HepG2 (cell line): ENCODE measurements around the gene ERICH6. TPM values are rescaled to one million over a fixed set of nuclear protein-coding genes. Genes with fewer than 3 reads are reported as not detected.

Experiments
- ATAC-seq: fragments of 200-7000 bp; cut with Tn5 transposase; 3 replicates; pipeline ENCODE4 v1.9.1; 2020; ENCODE audit warnings: mild to moderate bottlenecking, moderate library complexity
- BruUV-seq: library from RNA; stranded (reverse); fragments of 400-500 nt; replicated peaks from 2 replicates; lab custom pipeline; 2021; lab: Mats Ljungman, UMichigan
- CTCF ChIA-PET: fragments of 300-600 bp; formaldehyde crosslinking; extraction: SDS; loops from one replicate; lab custom pipeline; 2021; ENCODE audit warnings: low total read pairs, inconsistent platforms, low intra/inter-chr PET ratio; lab: Yijun Ruan, JAX
- POLR2A ChIA-PET: fragments of 350-600 bp; sonication (Branson Sonifier 250); formaldehyde crosslinking; loops from one replicate; lab custom pipeline; 2020; ENCODE audit warnings: antibody characterized with exemption, inconsistent platforms; lab: Yijun Ruan, JAX
- DNase-seq: peaks from one replicate; pipeline ENCODE4 v3.0.0-alpha.2; 2015; ENCODE audit warnings: low spot score
- FAIRE-seq: peaks from 3 replicates; lab custom pipeline; 2011; peaks lifted over from hg19 to GRCh38; lab: Jason Lieb, UNC
- H2AFZ ChIP-seq: one replicate; pipeline ENCODE4 v1.6.1; 2011; ENCODE audit warnings: low read length, inconsistent platforms
- H3K27ac ChIP-seq: fragments of 300-600 bp; 3 replicates; pipeline ENCODE4 v1.8.0; 2011; ENCODE audit warnings: mixed run types, mild to moderate bottlenecking, mixed read lengths, low read length, inconsistent platforms; ENCODE audit not compliant: insufficient read depth; ENCODE audit errors: extremely low read length
- H3K27me3 ChIP-seq, 2 experiments: fragments of 200-600 bp in 1 of 2; 2 replicates in 1 of 2; 3 replicates in 1 of 2; pipeline versions ENCODE4 v1.6.0 to v1.8.0; 2011; ENCODE audit warnings: low read length in 2 of 2, mild to moderate bottlenecking in 2 of 2, moderate library complexity in 2 of 2, inconsistent platforms in 1 of 2; ENCODE audit not compliant: insufficient read depth in 2 of 2, control insufficient read depth in 1 of 2
- H3K36me3 ChIP-seq, 2 experiments: fragments of 200-600 bp in 1 of 2; replicated peaks in 1 of 2; 2 replicates in 1 of 2; 3 replicates in 1 of 2; pipeline versions ENCODE4 v1.5.1 to v1.8.0; 2011; ENCODE audit warnings: low read length in 2 of 2, inconsistent platforms in 1 of 2; ENCODE audit not compliant: insufficient read depth in 2 of 2, control insufficient read depth in 1 of 2
- H3K4me1 ChIP-seq: 2 replicates; pipeline ENCODE4 v1.5.1; 2012; ENCODE audit warnings: low read length, inconsistent platforms; ENCODE audit not compliant: insufficient read depth
- H3K4me2 ChIP-seq: 2 replicates; pipeline ENCODE4 v1.6.0; 2011; ENCODE audit warnings: low read depth, low read length, inconsistent platforms
- H3K4me3 ChIP-seq, 3 experiments: fragments of 200-600 bp in 1 of 3; sonication (generic), shearing (Covaris generic) in 1 of 3; replicated peaks in 1 of 3; 2 replicates each; pipeline ENCODE4 v1.5.1; 2011 to 2016; ENCODE audit warnings: low read length in 3 of 3, inconsistent platforms in 2 of 3, low read depth in 2 of 3, mild to moderate bottlenecking in 2 of 3, control low read depth in 1 of 3, mixed read lengths in 1 of 3; ENCODE audit not compliant: insufficient read depth in 1 of 3
- H3K79me2 ChIP-seq: one replicate; pipeline ENCODE4 v1.6.1; 2011; ENCODE audit warnings: low read length, inconsistent platforms; ENCODE audit not compliant: insufficient read depth
- H3K9ac ChIP-seq: 2 replicates; pipeline ENCODE4 v1.6.0; 2011; ENCODE audit warnings: mild to moderate bottlenecking, low read depth, low read length, inconsistent platforms; ENCODE audit not compliant: insufficient read depth
- H3K9me3 ChIP-seq: 2 replicates; pipeline ENCODE4 v1.5.1; 2012; ENCODE audit warnings: mild to moderate bottlenecking, low read length
- H4K20me1 ChIP-seq: 2 replicates; pipeline ENCODE4 v1.6.0; 2011; ENCODE audit warnings: inconsistent platforms, mild to moderate bottlenecking, low read length, moderate library complexity; ENCODE audit not compliant: insufficient read depth
- ATAD3A ChIP-seq: sonication (generic); formaldehyde crosslinking; IDR thresholded peaks from 2 replicates; pipeline ENCODE4 v1.4.0; 2020; ENCODE audit warnings: missing genetic modification reagents
- CREB1 ChIP-seq, 2 experiments: fragments of 450-650 bp in 1 of 2; IDR thresholded peaks; 2 replicates each; pipeline ENCODE4 v1.6.1; 2016 to 2017; ENCODE audit warnings: control low read depth in 1 of 2, mild to moderate bottlenecking in 1 of 2, missing compliant biosample characterization in 1 of 2, missing genetic modification characterization in 1 of 2
- SRSF4 ChIP-seq: fragments of 200-400 bp; formaldehyde crosslinking; IDR thresholded peaks from one replicate; pipeline ENCODE4 v1.6.1; 2018; ENCODE audit warnings: mild to moderate bottlenecking, low read depth, low read length, moderate library complexity; ENCODE audit not compliant: poor library complexity, severe bottlenecking
- WGBS: methylation state at CpG from one replicate; pipeline ENCODE4 v1.1.6; 2017; ENCODE audit warnings: low lambda C conversion rate; 5-methylcytosine and 5-hydroxymethylcytosine counted together
- in situ Hi-C: cut with HindIII; loops from 2 replicates; pipeline ENCODE4 v1.10.0; 2017; ENCODE audit warnings: low pct_unique_long_range_greater_than_20kb; ENCODE audit not compliant: extremely low pct_ligation_motif_present
- intact Hi-C: fragments of 100-400 bp; cut with micrococcal nuclease; formaldehyde crosslinking; loops from one replicate; pipeline ENCODE4 v1.10.0; 2022; ENCODE audit not compliant: unreplicated experiment
- polyA plus RNA-seq, 8 experiments: library from polyadenylated mRNA; depleted of rRNA in 3 of 8; stranded (reverse) in 7 of 8; unstranded in 1 of 8; fragments of >200 nt; fragmentation: Illumina TruSeq in 4 of 8; extraction: Trizol in 4 of 8; gene quantifications; 2 replicates each; pipeline versions ENCODE4 v1.2.1 to v1.2.3, GENCODE V29; 2011 to 2016; ENCODE audit warnings: low read depth in 4 of 8, missing spikeins in 1 of 8, mixed read lengths in 1 of 8; ENCODE audit not compliant: insufficient read depth in 1 of 8
- total RNA-seq, 5 experiments: library from RNA; depleted of rRNA; stranded (reverse); fragments of >200 nt; fragmentation: Illumina TruSeq; extraction: Trizol; gene quantifications; 2 replicates each; pipeline ENCODE4 v1.2.3, GENCODE V29; 2016; ENCODE audit warnings: low read depth in 1 of 5
- TF ChIP-seq, protein P1 (sequence below): sonication (generic); formaldehyde crosslinking; IDR thresholded peaks from 2 replicates; pipeline ENCODE4 v1.9.0; 2021; ENCODE audit warnings: mild to moderate bottlenecking, missing genetic modification reagents

ERICH6 gene
- total and polyA plus RNA-seq, 2 of the 13 experiments (the other 11 are each of a cell fraction or from before 2014, with no cell fraction given) = 0.03 TPM; not detected in 1

DNA sequence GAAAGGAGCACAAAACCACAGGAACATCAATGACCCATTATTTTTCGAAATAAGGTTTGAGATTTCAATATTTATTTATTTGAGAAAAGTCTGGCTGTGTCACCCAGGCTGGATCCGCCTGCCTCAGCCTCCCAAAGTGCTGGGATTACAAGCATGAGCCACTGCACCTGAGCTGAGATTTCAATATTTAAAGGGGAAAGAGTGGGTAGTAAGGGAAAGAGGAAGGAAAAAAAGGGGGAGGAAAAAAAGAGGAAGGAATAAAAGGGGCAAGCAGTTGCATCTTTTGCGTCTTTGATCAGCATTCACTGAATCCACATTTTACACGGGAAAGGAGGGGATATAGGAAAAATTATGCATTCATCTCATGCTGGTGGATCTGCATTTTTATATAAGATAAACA, 47.4 kb downstream of the ERICH6 start (continued):
- TF ChIP-seq, protein P1, sequence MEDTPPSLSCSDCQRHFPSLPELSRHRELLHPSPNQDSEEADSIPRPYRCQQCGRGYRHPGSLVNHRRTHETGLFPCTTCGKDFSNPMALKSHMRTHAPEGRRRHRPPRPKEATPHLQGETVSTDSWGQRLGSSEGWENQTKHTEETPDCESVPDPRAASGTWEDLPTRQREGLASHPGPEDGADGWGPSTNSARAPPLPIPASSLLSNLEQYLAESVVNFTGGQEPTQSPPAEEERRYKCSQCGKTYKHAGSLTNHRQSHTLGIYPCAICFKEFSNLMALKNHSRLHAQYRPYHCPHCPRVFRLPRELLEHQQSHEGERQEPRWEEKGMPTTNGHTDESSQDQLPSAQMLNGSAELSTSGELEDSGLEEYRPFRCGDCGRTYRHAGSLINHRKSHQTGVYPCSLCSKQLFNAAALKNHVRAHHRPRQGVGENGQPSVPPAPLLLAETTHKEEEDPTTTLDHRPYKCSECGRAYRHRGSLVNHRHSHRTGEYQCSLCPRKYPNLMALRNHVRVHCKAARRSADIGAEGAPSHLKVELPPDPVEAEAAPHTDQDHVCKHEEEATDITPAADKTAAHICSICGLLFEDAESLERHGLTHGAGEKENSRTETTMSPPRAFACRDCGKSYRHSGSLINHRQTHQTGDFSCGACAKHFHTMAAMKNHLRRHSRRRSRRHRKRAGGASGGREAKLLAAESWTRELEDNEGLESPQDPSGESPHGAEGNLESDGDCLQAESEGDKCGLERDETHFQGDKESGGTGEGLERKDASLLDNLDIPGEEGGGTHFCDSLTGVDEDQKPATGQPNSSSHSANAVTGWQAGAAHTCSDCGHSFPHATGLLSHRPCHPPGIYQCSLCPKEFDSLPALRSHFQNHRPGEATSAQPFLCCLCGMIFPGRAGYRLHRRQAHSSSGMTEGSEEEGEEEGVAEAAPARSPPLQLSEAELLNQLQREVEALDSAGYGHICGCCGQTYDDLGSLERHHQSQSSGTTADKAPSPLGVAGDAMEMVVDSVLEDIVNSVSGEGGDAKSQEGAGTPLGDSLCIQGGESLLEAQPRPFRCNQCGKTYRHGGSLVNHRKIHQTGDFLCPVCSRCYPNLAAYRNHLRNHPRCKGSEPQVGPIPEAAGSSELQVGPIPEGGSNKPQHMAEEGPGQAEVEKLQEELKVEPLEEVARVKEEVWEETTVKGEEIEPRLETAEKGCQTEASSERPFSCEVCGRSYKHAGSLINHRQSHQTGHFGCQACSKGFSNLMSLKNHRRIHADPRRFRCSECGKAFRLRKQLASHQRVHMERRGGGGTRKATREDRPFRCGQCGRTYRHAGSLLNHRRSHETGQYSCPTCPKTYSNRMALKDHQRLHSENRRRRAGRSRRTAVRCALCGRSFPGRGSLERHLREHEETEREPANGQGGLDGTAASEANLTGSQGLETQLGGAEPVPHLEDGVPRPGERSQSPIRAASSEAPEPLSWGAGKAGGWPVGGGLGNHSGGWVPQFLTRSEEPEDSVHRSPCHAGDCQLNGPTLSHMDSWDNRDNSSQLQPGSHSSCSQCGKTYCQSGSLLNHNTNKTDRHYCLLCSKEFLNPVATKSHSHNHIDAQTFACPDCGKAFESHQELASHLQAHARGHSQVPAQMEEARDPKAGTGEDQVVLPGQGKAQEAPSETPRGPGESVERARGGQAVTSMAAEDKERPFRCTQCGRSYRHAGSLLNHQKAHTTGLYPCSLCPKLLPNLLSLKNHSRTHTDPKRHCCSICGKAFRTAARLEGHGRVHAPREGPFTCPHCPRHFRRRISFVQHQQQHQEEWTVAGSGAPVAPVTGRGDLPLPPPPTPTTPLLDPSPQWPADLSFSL (CRISPR knock-in tag) = no peak
- no peak for TF ChIP-seq SRSF4

DNA sequence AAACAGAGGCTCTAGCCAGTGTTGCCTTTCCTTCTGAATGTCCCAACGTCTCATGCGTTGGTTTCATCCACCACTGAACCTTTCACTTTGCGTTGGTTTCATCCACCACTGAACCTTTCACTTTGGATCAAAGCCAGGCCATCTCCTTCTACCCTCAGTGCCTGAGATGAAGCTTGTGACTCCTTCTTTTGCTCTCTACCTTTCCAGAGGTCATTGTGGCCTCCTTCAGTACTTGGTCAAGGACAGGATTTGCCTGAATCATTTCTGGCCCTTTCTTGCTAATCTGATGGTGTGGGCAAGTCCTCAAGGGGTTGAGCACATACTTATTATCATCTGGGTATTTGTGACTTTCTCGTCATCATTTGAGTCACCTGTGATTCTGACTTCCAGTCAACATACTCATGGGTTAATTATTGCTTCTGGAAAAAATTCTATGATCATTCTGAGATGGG, 50.6 kb downstream of the ERICH6 start:
- ChIA-PET POLR2A (no interaction called here), CTCF (no interaction called here)
- WGBS = 23% methylated on average over 4 of the region's 4 CpGs
- no peak for ATAC-seq
- Histone ChIP-seq H2AFZ (no peak overlapping the region), H3K36me3 (no peaks in the 10 kb centered on the region), H3K27me3 (peaks cover 1 to 23% of the 10 kb centered on the region in 2 experiments; a peak in 2 of 5 replicates), H3K27ac (no peak overlapping the region), H3K9ac (no peak overlapping the region), H3K4me2 (no peak overlapping the region), H3K9me3 (no peaks in the 10 kb centered on the region), H3K4me3 (no peak overlapping the region), H4K20me1 (no peaks in the 10 kb centered on the region), H3K4me1 (no peaks in the 10 kb centered on the region), H3K79me2 (no peaks in the 10 kb centered on the region)
- no peak for TF ChIP-seq ATAD3A
- TF ChIP-seq CREB1 (IDR thresholded peaks at IDR 0.05) = peak; percentile 23; the same call in 1 of the 2 replicates
- no peak for TF ChIP-seq CREB1 (CRISPR knock-in tag; IDR thresholded peaks at IDR 0.05)
- BruUV-seq = no TSS peak
- no peak for FAIRE-seq
- no peak for DNase-seq
- intact Hi-C loops (no loop called here), in situ Hi-C loops (no loop called here)
